ENCODE data around the gene ATR.
"Not testable (repeated sequence)": the region's sequence is repeated elsewhere in the genome, so short reads cannot be mapped to it uniquely, and the experiment has no call there.

ATR gene

DNA sequence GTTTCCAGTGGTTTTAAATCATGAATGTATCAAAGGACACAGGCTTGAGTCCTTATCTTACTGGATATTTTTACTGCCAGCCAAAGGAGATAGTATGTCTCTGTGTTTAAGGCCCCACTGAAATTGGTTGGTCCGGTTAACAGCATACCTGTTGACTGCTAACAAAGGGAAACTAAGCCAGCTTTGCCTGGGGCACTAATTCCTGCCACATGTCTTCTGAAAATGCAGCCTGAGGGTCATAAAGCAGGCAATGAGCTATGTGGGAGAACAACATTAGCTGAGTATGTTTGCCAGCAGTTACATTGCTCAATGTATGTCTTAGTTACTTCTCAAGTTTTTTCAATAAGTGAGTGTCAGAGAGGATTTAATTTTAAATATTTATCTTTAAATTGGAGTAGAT, 30.1 kb upstream of the ATR start:
- H3K27me3 ChIP-seq (ENCODE audit: low read depth, low read length) = no peaks in the 10 kb centered on the region
- H3K4me3 ChIP-seq (ENCODE audit: low read length) = no peak overlapping the region
- no peaks in the 10 kb centered on the region for H4K20me1 ChIP-seq (ENCODE audit: insufficient read depth, low read length)
- H3K9ac ChIP-seq (ENCODE audit: low read length) = no peak overlapping the region
- no peaks in the 10 kb centered on the region for H3K79me2 ChIP-seq (ENCODE audit: low read length)
- no peak overlapping the region for H3K27ac ChIP-seq (ENCODE audit: low read length)
- H3K4me2 ChIP-seq (ENCODE audit: low read length) = no peak overlapping the region
- no peaks in the 10 kb centered on the region for H3K9me3 ChIP-seq (ENCODE audit: insufficient read depth, low read length)
- no peaks in the 10 kb centered on the region for H3K36me3 ChIP-seq (replicated peaks; ENCODE audit: low read depth, low read length)
- TF ChIP-seq CTCF (IDR thresholded peaks at IDR 0.05; ENCODE audit: low read depth, low read length) (no peak), EZH2phosphoT487 (IDR thresholded peaks at IDR 0.05; ENCODE audit: low read depth) (no peak)
- H2AFZ ChIP-seq (ENCODE audit: low read depth, low read length) = no peak overlapping the region
- H3K4me1 ChIP-seq (ENCODE audit: low read length) = peaks cover 27% of the 10 kb centered on the region

DNA sequence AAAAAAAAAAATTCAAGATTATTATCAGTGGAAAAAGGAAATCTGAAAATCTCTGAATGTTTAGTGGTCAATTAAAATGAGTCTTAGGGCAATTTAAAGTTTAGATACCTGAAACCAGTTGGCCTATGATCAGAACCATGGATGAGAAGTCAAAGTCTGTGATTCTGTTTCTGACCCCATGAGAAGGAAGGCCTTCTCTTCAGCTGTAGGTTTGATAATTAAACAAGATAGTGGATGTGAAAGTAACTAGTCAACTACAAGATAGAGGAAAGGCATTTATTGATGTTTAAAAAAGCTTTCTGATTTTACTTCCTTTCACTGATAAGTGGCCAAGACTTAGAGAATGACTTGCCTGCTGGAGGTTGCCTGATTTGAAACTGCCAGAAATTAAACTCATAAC, 26.4 kb upstream of the ATR start:
- Histone ChIP-seq H3K36me3 (replicated peaks; ENCODE audit: low read depth, low read length) (no peaks in the 10 kb centered on the region), H3K4me3 (ENCODE audit: low read length) (peak overlapping the region; percentile 23; the same call in 1 of the 2 replicates), H3K79me2 (ENCODE audit: low read length) (no peaks in the 10 kb centered on the region), H2AFZ (ENCODE audit: low read depth, low read length) (0 out of 2 replicates have a peak overlapping the region, but pooled peaks have one; percentile 2), H3K9me3 (ENCODE audit: insufficient read depth, low read length) (no peaks in the 10 kb centered on the region), H3K9ac (ENCODE audit: low read length) (peak overlapping the region; percentile 4; the same call in 1 of the 2 replicates), H4K20me1 (ENCODE audit: insufficient read depth, low read length) (no peaks in the 10 kb centered on the region), H3K27me3 (ENCODE audit: low read depth, low read length) (no peaks in the 10 kb centered on the region), H3K4me1 (ENCODE audit: low read length) (peaks cover 27% of the 10 kb centered on the region), H3K4me2 (ENCODE audit: low read length) (peak overlapping the region; percentile 67), H3K27ac (ENCODE audit: low read length) (peak overlapping the region; percentile 14; the same call in 1 of the 2 replicates)
- TF ChIP-seq EZH2phosphoT487 (IDR thresholded peaks at IDR 0.05; ENCODE audit: low read depth) (no peak), CTCF (IDR thresholded peaks at IDR 0.05; ENCODE audit: low read depth, low read length) (no peak)

- H3K27ac ChIP-seq (ENCODE audit: low read length); H3K4me2 ChIP-seq (ENCODE audit: low read length); H3K9me3 ChIP-seq (ENCODE audit: insufficient read depth, low read length); H3K4me3 ChIP-seq (ENCODE audit: low read length); H3K36me3 ChIP-seq (replicated peaks; ENCODE audit: low read depth, low read length); H3K9ac ChIP-seq (ENCODE audit: low read length); H2AFZ ChIP-seq (ENCODE audit: low read depth, low read length); H3K27me3 ChIP-seq (ENCODE audit: low read depth, low read length); H4K20me1 ChIP-seq (ENCODE audit: insufficient read depth, low read length); H3K79me2 ChIP-seq (ENCODE audit: low read length): not testable (repeated sequence)
- peaks cover 24% of the 10 kb centered on the region for H3K4me1 ChIP-seq (ENCODE audit: low read length)
These were observed 24.8 kb upstream of the ATR start for GRCh38 chr3:142603386-142603705.

DNA sequence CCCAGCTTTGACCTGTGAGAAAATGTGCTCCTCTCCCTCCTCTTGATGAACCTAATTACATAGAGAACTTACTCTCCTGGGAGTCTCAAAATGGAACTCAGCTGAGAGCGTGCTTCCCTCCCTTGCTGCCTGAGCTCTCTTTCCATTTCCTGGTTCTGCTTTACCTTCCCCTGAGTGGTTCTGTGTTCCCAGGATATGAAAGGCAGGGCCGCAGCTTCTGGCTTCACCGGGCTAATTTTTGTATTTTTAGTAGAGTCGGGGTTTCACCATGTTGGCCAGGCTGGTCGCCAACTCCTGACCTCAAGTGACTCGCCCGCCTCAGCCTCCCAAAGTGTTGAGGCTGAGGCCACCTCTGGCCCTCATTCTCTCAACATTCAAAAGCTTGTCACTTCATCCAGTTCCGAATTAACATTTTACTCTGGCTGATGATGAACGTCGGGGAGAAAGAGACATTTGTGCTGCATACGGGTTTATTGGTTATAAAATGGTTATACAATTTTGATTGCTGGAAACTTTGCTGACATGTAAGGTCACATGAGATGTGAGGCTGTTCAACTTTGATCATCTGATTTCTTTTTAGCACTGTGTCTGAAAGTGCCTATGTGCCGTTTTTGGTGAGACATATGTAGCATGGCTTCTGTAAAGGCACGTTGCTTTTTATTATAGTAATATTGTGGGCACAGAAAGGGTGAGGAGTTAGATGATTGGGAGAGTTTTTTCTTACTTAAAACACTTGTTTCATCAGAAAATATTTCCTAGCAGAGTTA, 24.3 kb upstream of the ATR start:
- Histone ChIP-seq H3K4me2 (ENCODE audit: low read length) (no peak overlapping the region), H3K9ac (ENCODE audit: low read length) (no peak overlapping the region), H3K9me3 (ENCODE audit: insufficient read depth, low read length) (no peaks in the 10 kb centered on the region), H3K36me3 (replicated peaks; ENCODE audit: low read depth, low read length) (no peaks in the 10 kb centered on the region), H3K27ac (ENCODE audit: low read length) (no peak overlapping the region), H4K20me1 (ENCODE audit: insufficient read depth, low read length) (no peaks in the 10 kb centered on the region), H2AFZ (ENCODE audit: low read depth, low read length) (no peak overlapping the region), H3K4me1 (ENCODE audit: low read length) (peaks cover 24% of the 10 kb centered on the region), H3K27me3 (ENCODE audit: low read depth, low read length) (no peaks in the 10 kb centered on the region), H3K4me3 (ENCODE audit: low read length) (no peak overlapping the region), H3K79me2 (ENCODE audit: low read length) (no peaks in the 10 kb centered on the region)
- no peak for TF ChIP-seq CTCF (IDR thresholded peaks at IDR 0.05; ENCODE audit: low read depth, low read length)
- no peak for TF ChIP-seq EZH2phosphoT487 (IDR thresholded peaks at IDR 0.05; ENCODE audit: low read depth)

Data from OCI-LY3 (cell line).